Superior temporal gyrus (tissue), 1 donor: Measurements from ENCODE around the gene PTPN14.

Source experiments
- DNase-seq: peaks from one replicate; pipeline ENCODE4 v3.0.0-alpha.2; 2016; ENCODE audit errors: extremely low spot score

Gene PTPN14

DNA sequence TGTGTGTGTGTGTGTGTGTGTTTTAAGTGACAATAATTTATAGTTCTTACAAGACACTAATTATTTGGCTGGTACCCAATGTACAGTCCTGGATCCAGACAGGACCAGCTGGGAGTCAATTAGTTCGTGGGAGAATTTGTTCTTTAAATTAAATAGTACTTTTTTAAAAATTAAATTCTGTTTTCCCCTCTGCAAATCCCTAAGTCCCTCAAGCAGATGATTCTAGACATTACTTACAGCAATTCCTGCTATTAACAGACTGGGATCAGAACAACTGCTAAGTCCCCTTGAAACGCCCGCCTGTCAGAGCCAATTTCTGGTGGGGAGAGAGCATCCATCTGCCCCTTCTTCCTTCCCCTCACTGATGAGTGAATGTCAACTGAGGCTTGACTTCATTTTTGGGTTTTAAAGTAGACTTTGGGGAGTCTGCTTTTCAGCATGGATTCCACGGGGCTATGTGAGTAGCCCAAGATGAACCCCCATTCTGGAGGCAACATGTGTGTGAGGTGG lies 186.6 kb downstream of the PTPN14 start:
- no peak for DNase-seq

GRCh38 chr1:214364386-214364785 lies 187.0 kb downstream of the PTPN14 start:
- no peak for DNase-seq

GRCh38 chr1:214363386-214363785 lies 188.0 kb downstream of the PTPN14 start:
- DNase-seq = no peak

DNA sequence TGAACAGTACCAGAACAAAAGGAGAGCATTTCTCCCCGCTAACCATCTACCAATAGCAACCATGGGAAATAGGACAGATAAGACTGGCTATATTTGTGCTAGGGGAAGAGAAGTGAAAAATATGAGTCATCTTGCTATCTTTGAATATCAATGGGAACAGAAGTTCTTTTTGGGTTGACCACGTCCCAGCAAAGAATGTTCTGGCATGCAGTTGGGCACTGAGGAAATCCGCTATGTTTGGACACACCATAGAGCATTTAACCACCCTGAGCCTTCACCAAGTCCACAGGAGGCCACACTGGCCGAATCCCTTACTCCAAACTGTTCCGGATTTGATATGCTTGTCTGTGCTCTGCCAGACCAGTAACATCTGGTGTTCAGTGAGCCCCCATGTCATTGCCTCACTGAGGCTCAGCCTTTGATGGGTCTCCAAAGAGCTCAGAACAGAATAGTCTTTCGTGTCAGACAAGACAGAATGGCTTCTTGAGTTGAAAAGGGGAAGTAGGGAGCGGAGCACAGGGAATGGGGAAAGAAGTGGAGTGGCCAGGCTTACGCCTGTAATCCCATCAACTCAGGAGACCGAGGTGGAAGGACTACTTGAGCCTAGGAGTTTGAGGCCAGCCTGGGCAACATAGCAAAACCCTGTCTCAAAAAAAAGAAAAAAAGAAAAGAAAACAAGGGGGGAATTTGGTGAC lies 189.1 kb downstream of the PTPN14 start:
- DNase-seq = peak; percentile 47

- DNase-seq = no peak
Observed at GRCh38 chr1:214361636-214362035, 189.8 kb downstream of the PTPN14 start.

- DNase-seq = no peak
Observed at GRCh38 chr1:214360525-214361164, 190.8 kb downstream of the PTPN14 start.

GRCh38 chr1:214360116-214360515 lies 191.3 kb downstream of the PTPN14 start:
- DNase-seq = no peak

DNA sequence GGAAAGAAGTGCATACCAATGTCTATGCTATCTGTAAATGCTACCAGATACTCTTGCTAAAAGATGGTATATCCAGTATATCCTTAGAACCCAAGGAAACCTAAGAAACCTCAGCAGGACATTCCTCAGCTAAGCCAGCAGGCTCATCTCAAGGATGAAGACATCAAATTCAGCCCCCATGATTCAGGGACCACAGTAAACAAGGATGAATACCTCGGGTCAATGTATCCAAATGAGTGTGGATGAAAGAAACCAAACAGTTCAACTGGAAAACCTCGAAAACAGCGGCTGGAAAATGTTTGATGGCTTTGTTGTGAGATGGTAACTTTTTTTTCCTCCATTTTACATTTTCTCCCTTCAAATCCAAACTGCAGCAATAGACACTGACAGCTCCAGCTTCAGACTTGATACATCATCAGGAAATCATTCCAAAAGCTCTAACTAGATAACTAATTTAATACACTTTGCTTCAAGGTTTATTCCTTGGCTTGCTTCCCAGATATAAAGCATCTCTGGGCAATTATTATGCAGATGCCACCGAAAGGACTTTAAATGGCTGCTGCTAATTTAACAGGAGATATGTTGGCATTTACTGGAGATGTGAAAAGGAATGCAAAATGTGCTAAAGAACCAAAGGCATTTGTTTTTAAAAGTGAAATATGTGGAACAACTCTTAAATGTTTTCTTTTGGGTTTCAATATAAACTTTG lies 196.8 kb downstream of the PTPN14 start:
- DNase-seq = no peak

DNA sequence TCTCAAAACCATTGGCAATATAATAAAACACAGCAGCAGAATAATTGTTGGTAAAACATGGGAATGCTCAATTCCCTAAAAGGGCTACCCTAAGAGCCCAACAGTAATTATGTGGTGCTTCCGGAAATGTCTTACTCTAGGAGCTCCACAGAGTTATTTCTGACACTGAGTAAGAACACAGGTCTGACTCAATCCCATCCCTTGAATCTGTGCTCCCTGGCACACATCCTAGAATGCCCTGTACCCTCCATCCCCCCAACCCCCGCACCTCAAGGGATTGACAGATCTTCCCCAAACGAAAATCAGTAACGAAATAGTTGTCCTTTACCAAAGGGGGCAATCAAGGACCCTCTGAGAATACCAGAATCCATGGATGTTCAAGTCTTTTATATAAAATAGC lies 198.6 kb downstream of the PTPN14 start:
- no peak for DNase-seq

DNA sequence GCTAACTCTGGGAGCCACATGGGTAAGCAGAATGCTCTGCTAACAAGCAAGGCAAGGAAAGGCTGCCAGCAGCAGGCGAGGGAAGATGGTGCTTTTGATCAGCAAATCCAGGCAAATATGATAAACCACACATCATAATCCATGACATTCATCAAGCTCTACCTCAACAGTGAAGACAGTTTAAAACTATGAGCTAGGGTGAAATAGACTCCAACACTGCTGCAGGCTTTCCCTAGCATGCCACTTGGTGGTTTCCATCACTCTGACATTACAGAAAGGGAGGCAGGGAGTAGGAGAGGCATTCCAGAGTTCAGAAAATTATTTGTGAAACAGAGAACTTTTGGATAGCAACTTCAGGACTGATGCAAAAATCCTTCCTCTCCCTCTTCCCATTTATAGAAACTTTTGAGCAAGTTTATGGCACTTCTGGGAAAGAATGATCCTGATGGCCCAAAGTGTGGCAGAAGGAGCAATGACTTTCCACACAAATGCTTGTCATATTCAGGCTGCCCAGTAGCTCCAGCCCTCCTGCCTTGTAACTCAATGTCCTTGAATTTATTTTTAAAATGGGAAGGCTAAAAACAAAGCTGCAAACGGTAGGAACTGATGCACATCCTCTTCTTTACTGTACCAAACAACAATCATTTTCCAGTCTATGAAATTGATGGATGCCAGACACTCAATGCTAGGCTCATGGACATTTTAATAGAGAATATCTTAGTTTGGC lies 199.7 kb downstream of the PTPN14 start:
- DNase-seq = no peak

DNA sequence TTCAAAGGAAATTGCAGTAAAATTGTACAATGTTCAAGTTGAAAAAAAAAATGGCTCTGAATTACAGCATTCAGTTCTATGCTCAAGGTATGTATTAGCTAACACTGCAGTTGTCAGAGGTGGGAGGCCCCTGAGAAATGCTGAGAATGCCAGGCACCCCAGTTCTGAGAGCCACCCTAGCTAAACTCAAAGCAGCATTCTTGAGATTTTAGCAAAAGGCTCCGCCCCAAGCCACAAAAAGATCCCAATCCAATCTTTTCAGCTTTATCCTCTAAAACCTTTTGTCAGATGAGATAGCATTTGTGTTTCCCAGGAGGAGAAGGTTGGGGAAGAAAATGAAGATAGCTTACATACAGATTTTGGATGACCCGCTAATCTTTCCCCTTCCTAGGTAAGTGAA lies 201.6 kb downstream of the PTPN14 start:
- DNase-seq = no peak

GRCh38 chr1:214349008-214349407 lies 202.4 kb downstream of the PTPN14 start:
- no peak for DNase-seq

GRCh38 chr1:214344897-214345296 lies 206.5 kb downstream of the PTPN14 start:
- no peak for DNase-seq

- DNase-seq = no peak
Observed at GRCh38 chr1:214342525-214342924, 208.9 kb downstream of the PTPN14 start.

DNA sequence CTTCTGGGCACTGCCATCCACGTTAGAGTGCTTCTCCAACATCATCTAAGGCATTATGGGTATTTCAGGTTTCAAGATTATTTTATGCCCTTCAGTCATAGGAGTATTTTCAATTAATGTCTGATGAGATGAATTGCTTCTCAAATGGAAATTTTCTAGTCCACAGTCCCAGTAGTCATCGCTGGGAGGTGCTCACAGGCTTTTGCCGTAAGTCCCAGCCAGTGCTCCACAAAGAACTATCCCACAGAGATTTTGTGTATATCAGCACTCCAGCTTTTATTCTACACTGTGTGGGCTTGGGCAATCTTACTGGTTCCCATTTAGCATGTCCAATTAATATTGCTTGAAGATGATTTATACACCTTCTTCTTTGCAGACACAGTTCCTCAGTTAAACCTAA lies 209.5 kb downstream of the PTPN14 start:
- DNase-seq = no peak

GRCh38 chr1:214341459-214341858 lies 209.9 kb downstream of the PTPN14 start:
- DNase-seq = no peak

DNA sequence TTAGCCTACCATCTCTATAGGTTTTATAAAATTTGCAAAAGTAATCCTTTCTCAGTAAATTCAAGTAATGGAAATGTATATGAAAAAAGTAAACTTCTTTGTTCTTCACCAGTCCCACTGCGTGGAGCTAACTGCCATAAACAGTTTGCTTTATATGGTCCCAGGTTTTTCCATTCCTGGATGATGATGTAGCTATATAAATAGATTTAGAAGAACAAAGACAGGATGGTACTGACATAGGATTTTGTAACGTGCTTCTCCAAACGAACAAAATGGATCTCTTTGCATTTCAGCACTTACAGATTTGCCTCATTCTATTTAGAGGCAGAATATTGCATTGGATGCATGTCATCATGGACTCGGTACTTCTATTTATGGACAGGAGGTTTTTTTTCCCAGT lies 213.2 kb downstream of the PTPN14 start:
- DNase-seq = no peak

GRCh38 chr1:214337511-214337910 lies 213.9 kb downstream of the PTPN14 start:
- no peak for DNase-seq

GRCh38 chr1:214337015-214337414 lies 214.4 kb downstream of the PTPN14 start:
- no peak for DNase-seq

DNA sequence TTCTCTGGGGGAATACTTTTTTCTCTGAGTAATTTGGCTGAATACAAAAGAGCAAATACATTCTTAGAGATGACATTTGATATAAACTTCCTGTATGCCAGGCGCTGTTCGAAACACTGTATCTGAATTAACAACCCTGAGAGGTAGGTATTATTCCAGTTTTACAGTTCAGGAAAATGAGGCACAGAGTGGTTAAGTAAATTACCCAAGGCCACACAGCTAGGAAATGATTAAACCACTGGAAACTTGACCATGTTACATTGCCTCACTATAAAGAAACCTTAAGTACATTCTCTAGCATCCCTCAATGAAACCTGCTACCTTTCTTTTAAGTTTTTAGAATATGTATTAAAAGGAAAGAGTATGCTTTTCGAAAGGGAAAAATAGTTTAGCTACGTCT lies 215.8 kb downstream of the PTPN14 start:
- DNase-seq = no peak

DNA sequence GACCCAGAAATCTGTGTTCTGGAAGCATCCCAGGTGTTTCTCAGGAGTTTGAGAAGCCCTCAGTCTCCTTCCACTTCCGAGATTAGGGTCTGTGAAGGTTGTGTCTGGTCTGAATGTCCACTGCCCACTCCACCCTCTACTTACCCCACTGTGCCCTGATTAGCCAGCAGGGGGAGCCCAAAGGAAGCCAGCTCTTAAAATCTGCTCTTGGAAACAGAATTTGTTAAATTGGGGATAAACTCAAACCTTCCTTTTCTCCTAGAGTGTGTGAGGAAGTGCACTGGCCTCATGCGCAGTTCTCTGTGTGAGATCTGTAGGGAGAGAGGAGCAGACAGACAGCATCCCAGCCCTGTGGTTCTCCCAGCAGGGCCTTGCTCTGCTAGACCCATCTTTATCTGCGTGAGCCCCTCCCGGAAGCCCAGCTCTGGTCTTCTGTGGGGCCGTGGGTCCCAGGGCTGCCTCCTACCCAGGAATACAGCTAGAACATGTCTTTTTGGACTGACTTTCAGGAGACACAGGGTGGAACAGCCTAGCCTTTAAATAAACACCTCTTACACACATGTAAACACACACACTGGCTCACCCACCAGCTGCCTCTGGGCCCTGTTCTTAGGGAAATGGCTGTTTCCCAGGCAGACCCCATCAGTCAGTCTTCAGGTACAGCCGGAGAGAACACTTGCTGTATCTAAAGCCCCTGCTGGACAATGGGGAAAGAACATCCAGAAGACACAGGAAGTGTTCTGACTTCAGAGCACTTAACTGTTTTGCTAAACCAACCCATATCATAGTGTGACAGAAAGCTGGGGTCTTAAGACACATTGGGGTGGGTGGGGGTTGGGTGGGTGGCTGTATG lies 218.2 kb downstream of the PTPN14 start:
- peak; percentile 79 for DNase-seq
